Ammon's horn (tissue), 1 donor: ENCODE measurements around the gene FGF9.

Experiments
- DNase-seq: peaks from one replicate; pipeline ENCODE4 v3.0.0-alpha.2; 2016; ENCODE audit warnings: low spot score

FGF9 gene

GRCh38 chr13:21674490-21675009 lies 3.7 kb downstream of the FGF9 start:
- no peak for DNase-seq

- peak; percentile 36 for DNase-seq
These were observed 4.5 kb downstream of the FGF9 start for GRCh38 chr13:21675095-21675991.

- no peak for DNase-seq
These were observed 5.7 kb downstream of the FGF9 start for GRCh38 chr13:21676611-21677021.

GRCh38 chr13:21677075-21677623 lies 6.3 kb downstream of the FGF9 start:
- DNase-seq, result no peak

DNA sequence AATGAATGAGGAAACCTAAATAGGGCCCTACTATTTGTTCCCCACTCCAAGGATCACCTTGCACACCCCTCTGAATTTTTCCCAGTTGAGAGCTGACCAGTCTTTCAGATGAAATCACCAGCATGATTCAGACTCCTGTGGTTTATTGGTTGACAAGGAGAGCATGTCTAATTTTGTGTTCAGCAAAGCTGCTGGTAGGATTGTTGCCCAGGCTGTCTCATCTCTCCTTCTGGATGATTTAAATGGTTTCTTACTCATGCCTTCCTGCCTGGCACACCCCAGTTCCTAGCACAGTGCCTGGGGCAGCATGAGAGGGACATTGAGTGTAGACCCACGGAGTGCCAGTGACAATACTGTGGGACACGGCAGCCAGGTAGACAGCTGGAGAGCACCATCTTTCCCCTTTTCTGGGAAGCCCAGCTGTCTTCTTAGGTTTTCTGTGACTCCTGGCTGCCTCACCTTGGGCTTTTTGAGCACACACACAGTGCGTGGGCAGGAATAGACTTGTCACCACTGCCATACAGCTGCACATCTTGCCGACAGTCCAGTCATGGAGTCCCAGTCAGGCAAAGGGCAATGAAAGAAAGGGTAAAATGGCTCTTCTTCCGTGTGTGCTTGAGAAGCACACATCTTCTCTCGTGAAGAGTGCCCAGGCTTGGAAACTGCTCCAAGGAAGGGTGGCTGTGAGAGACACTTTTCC lies 12.3 kb downstream of the FGF9 start:
- peak; percentile 51 for DNase-seq

DNA sequence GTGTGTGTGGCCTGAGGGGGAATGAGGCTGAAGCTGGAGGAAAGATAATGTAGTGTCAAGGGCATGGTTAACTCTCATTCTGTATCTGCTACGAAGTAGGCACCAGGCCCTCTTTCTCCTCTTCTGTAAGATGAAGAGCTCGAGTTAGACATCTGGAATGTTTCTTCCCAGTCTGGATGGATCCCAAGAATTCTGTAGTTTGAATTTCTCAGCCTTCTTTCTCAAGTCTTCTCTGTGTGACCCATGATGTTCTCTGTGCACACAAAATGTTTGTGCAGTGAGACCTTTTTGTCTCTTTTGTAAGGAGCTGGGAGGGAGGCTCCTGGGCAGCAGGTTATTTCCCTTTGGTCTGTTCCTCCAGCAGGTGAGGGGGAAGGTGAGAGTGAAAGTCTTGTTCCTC lies 13.7 kb downstream of the FGF9 start:
- DNase-seq, result no peak

- DNase-seq, result no peak
These were observed 14.7 kb downstream of the FGF9 start for GRCh38 chr13:21685485-21686064.

- no peak for DNase-seq
These were observed 16.0 kb downstream of the FGF9 start for GRCh38 chr13:21686751-21687391.

DNA sequence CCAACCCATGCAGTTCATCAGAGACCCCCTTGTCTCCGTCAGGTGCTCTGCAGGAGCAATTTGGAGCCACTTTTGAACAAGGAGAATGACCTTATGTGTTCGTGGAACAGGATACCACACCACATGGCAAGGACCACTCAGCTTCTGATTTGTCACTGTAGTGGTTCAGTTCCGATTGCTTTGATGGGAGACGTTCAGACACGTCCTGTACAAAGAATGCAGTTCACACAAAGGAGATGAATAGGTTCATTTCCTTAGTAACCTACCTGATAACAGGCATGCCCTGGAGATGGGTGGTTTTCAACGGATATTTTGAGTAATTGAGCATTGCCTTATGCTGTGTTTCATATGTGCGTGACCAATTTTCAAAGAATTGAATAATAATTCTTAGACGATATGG lies 17.2 kb downstream of the FGF9 start:
- DNase-seq, result no peak

GRCh38 chr13:21689097-21689496 lies 18.2 kb downstream of the FGF9 start:
- no peak for DNase-seq

GRCh38 chr13:21690955-21691354 lies 20.1 kb downstream of the FGF9 start:
- DNase-seq, result no peak

DNA sequence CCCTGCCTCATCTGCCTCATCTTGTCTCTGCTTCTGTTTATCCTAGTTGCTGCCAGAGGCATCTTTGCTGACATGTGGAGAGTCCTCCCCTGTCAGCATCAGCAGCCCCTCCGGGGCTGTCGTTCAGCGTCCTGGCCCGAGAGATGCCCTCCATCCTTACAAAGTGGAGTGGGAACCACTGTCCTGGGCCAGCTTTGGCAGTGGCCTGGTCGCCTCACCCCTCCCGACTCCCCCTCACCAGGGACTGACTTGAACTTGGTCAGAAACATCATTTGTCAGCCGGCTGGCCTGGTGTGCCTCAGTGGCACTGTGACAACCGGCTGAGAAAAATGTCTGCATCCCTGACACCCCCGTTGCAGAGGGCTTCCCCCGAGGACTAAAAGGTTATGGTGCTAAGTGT lies 20.6 kb downstream of the FGF9 start:
- DNase-seq, result no peak

- no peak for DNase-seq
These were observed 21.1 kb downstream of the FGF9 start for GRCh38 chr13:21691928-21692327.

DNA sequence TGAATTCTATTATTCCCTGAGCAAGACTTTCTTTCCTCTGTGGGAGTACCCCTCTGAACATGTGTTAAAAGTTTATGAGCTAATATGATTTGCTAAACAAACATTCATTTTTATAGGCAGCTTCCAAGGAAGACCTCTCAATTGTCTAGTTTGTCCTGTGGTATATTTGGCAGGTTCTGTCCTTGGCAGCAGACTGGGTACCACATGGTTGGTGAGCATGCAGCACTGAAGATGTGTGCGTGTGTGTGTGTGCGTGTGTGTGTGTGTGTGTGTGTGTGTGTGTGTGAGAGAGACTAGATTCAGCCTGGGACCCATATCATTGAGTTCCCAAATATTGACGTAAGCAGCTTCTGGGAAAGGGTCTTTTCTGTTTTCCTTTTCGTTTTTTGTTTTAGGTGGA lies 24.0 kb downstream of the FGF9 start:
- no peak for DNase-seq

- no peak for DNase-seq
These were observed 24.7 kb downstream of the FGF9 start for GRCh38 chr13:21695546-21695945.

- DNase-seq, result no peak
These were observed 26.1 kb downstream of the FGF9 start for GRCh38 chr13:21696865-21697448.

GRCh38 chr13:21698817-21699679 lies 28.2 kb downstream of the FGF9 start:
- DNase-seq, result no peak

GRCh38 chr13:21701460-21701859 lies 30.6 kb downstream of the FGF9 start:
- no peak for DNase-seq

- no peak for DNase-seq
These were observed 33.0 kb downstream of the FGF9 start for GRCh38 chr13:21703846-21704245.

- no peak for DNase-seq
These were observed 36.7 kb downstream of the FGF9 start for GRCh38 chr13:21707586-21707985.

DNA sequence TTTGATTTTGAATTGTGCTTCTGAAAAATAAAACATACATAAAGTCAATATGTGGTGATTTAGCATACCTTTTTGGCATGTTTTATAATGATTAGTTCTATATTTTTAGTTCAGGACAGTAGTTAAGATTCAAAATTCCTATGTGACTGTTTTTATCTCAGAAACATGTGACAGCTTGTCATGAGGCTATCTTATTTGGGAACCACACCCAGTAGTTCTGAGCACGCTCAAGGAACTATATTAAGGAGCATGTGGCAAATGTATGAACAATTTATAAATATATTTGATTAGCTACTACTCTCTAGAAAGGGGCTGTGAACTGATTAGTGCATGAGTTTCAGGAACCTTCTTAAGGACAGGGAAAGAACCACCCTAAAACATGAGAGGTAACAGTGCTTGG lies 38.8 kb downstream of the FGF9 start:
- DNase-seq, result no peak
